Neuronal stem cell (in vitro differentiated cells): ENCODE data around the gene CCDC197.

ENCODE experiments used
- DNase-seq: peaks from one replicate; pipeline ENCODE4 v3.0.0-alpha.2; 2013; ENCODE audit warnings: low spot score
- H2AFZ ChIP-seq: one replicate; pipeline ENCODE4 v1.6.1; 2013; ENCODE audit warnings: mild to moderate bottlenecking, low read length, inconsistent platforms
- H2AK5ac ChIP-seq: 2 replicates; pipeline ENCODE4 v1.6.1; 2013; ENCODE audit warnings: low read depth, mild to moderate bottlenecking, inconsistent platforms, low read length, moderate library complexity, mixed read lengths
- H2BK120ac ChIP-seq: 2 replicates; pipeline ENCODE4 v1.6.1; 2013; ENCODE audit warnings: low read depth, mild to moderate bottlenecking, inconsistent platforms, low read length, moderate library complexity, mixed read lengths
- H2BK12ac ChIP-seq: one replicate; pipeline ENCODE4 v1.6.1; 2013; ENCODE audit warnings: low read length, inconsistent platforms
- H2BK15ac ChIP-seq: 2 replicates; pipeline ENCODE4 v1.6.1; 2013; ENCODE audit warnings: mild to moderate bottlenecking, low read length, inconsistent platforms, mixed read lengths
- H2BK5ac ChIP-seq: one replicate; pipeline ENCODE4 v1.6.1; 2013; ENCODE audit warnings: inconsistent platforms, mild to moderate bottlenecking, low read length, moderate library complexity
- H3K14ac ChIP-seq: one replicate; pipeline ENCODE4 v1.6.1; 2013; ENCODE audit warnings: low read length, inconsistent platforms
- H3K18ac ChIP-seq: 2 replicates; pipeline ENCODE4 v1.6.1; 2013; ENCODE audit warnings: low read length, inconsistent platforms
- H3K23ac ChIP-seq: 2 replicates; pipeline ENCODE4 v1.6.1; 2013; ENCODE audit warnings: low read depth, mild to moderate bottlenecking, mixed read lengths, low read length, inconsistent platforms; ENCODE audit not compliant: poor library complexity
- H3K27ac ChIP-seq: replicated peaks from 3 replicates; pipeline ENCODE4 v1.5.1; 2013; ENCODE audit warnings: low read length, inconsistent platforms
- H3K27me3 ChIP-seq, 3 experiments: 2 replicates each; pipeline ENCODE4 v1.6.1; 2013; ENCODE audit warnings: low read length in 3 of 3, mild to moderate bottlenecking in 2 of 3, inconsistent platforms in 1 of 3, low read depth in 1 of 3, mixed read lengths in 1 of 3, moderate library complexity in 1 of 3; ENCODE audit not compliant: control insufficient read depth in 3 of 3, insufficient read depth in 3 of 3
- H3K36me3 ChIP-seq, 2 donors: replicated peaks in 1 of 2; 2 replicates each; pipeline ENCODE4 v1.6.1; 2013; ENCODE audit warnings: low read length in 2 of 2; ENCODE audit not compliant: control insufficient read depth in 2 of 2, insufficient read depth in 2 of 2
- H3K4ac ChIP-seq: 2 replicates; pipeline ENCODE4 v1.6.1; 2013; ENCODE audit warnings: inconsistent platforms, mild to moderate bottlenecking, low read length, moderate library complexity
- H3K4me1 ChIP-seq, 2 donors: 1 replicate in 1 of 2; 2 replicates in 1 of 2; pipeline ENCODE4 v1.6.1; 2013; ENCODE audit warnings: low read length in 2 of 2, low read depth in 1 of 2; ENCODE audit not compliant: control insufficient read depth in 2 of 2, insufficient read depth in 1 of 2
- H3K4me2 ChIP-seq: one replicate; pipeline ENCODE4 v1.6.1; 2013; ENCODE audit warnings: mild to moderate bottlenecking, low read length, inconsistent platforms; ENCODE audit not compliant: insufficient read depth, poor library complexity, severe bottlenecking
- H3K4me3 ChIP-seq, 2 donors: 2 replicates each; pipeline ENCODE4 v1.5.1; 2013; ENCODE audit warnings: low read length in 2 of 2, mild to moderate bottlenecking in 2 of 2, inconsistent platforms in 1 of 2, moderate library complexity in 1 of 2
- H3K79me1 ChIP-seq: one replicate; pipeline ENCODE4 v1.6.1; 2013; ENCODE audit warnings: low read depth, mild to moderate bottlenecking, inconsistent platforms, low read length, moderate library complexity
- H3K9ac ChIP-seq: one replicate; pipeline ENCODE4 v1.6.1; 2013; ENCODE audit warnings: mild to moderate bottlenecking, low read depth, low read length, inconsistent platforms; ENCODE audit not compliant: poor library complexity
- H3K9me3 ChIP-seq, 2 donors: replicated peaks in 1 of 2; 2 replicates each; pipeline versions ENCODE3 to v1.6.1; 2013; ENCODE audit warnings: low read length in 2 of 2, mild to moderate bottlenecking in 2 of 2, inconsistent platforms in 1 of 2, low read depth in 1 of 2, mixed read lengths in 1 of 2, moderate library complexity in 1 of 2; ENCODE audit not compliant: control insufficient read depth in 2 of 2, insufficient read depth in 1 of 2
- H4K8ac ChIP-seq: one replicate; pipeline ENCODE4 v1.6.1; 2013; ENCODE audit warnings: low read depth, mild to moderate bottlenecking, inconsistent platforms, low read length, moderate library complexity
- H4K91ac ChIP-seq: one replicate; pipeline ENCODE4 v1.6.1; 2013; ENCODE audit warnings: low read length, low read depth, mild to moderate bottlenecking, inconsistent platforms; ENCODE audit not compliant: poor library complexity
- WGBS, 2 donors: extraction: QIAGEN DNeasy Blood & Tissue Kit; methylation state at CpG; one replicate each; pipeline ENCODE4 v1.1.7; 2013; ENCODE audit warnings: missing lambda C conversion rate in 2 of 2, mixed read lengths in 1 of 2; ENCODE audit not compliant: insufficient read length in 2 of 2, insufficient replicate concordance in 1 of 2; ENCODE audit errors: extremely low coverage in 2 of 2; 5-methylcytosine and 5-hydroxymethylcytosine counted together

Gene CCDC197

GRCh38 chr14:94046696-94047250 lies 49.7 kb downstream of the CCDC197 start:
- Histone ChIP-seq H2BK15ac (no peak overlapping the region), H3K27ac (no peak overlapping the region), H4K91ac (no peak overlapping the region), H4K8ac (no peak overlapping the region), H2AFZ (no peak overlapping the region), H3K79me1 (no peaks in the 10 kb centered on the region), H3K27me3 (no peaks in the 10 kb centered on the region), H2AK5ac (no peak overlapping the region), H3K18ac (no peak overlapping the region), H3K4me1 (no peaks in the 10 kb centered on the region), H3K9me3 (no peaks in the 10 kb centered on the region), H2BK12ac (no peak overlapping the region), H2BK120ac (no peak overlapping the region), H3K23ac (no peak overlapping the region), H3K4me3 (no peak overlapping the region), H3K4ac (no peak overlapping the region), H3K14ac (no peak overlapping the region), H3K36me3 (peaks cover 38 to 86% of the 10 kb centered on the region in 2 donors), H3K9ac (no peak overlapping the region), H2BK5ac (no peak overlapping the region), H3K4me2 (no peak overlapping the region)
- WGBS, 2 donors: no CpG with 5 or more reads among the region's 7 CpGs
- DNase-seq: no peak

- no CpG with 5 or more reads among the region's 3 CpGs for WGBS, 2 donors
- no peak overlapping the region for H3K18ac ChIP-seq
- no peak overlapping the region for H3K14ac ChIP-seq
- no peak overlapping the region for H2BK5ac ChIP-seq
- no peak overlapping the region for H2AFZ ChIP-seq
- H3K79me1 ChIP-seq: no peaks in the 10 kb centered on the region
- no peak overlapping the region for H2AK5ac ChIP-seq
- H2BK12ac ChIP-seq: no peak overlapping the region
- H3K4me1 ChIP-seq: no peaks in the 10 kb centered on the region
- no peak overlapping the region for H3K4me3 ChIP-seq
- H3K9me3 ChIP-seq: no peaks in the 10 kb centered on the region
- H3K36me3 ChIP-seq: peaks cover 42 to 94% of the 10 kb centered on the region in 2 donors
- H3K4ac ChIP-seq: no peak overlapping the region
- no peak overlapping the region for H2BK15ac ChIP-seq
- no peak overlapping the region for H4K8ac ChIP-seq
- no peak overlapping the region for H3K23ac ChIP-seq
- no peak overlapping the region for H3K4me2 ChIP-seq
- no peak overlapping the region for H2BK120ac ChIP-seq
- H3K27ac ChIP-seq: no peak overlapping the region
- no peak overlapping the region for H3K9ac ChIP-seq
- no peaks in the 10 kb centered on the region for H3K27me3 ChIP-seq
- no peak for DNase-seq
- H4K91ac ChIP-seq: no peak overlapping the region
These were observed 50.5 kb downstream of the CCDC197 start for GRCh38 chr14:94047581-94047980.

DNA sequence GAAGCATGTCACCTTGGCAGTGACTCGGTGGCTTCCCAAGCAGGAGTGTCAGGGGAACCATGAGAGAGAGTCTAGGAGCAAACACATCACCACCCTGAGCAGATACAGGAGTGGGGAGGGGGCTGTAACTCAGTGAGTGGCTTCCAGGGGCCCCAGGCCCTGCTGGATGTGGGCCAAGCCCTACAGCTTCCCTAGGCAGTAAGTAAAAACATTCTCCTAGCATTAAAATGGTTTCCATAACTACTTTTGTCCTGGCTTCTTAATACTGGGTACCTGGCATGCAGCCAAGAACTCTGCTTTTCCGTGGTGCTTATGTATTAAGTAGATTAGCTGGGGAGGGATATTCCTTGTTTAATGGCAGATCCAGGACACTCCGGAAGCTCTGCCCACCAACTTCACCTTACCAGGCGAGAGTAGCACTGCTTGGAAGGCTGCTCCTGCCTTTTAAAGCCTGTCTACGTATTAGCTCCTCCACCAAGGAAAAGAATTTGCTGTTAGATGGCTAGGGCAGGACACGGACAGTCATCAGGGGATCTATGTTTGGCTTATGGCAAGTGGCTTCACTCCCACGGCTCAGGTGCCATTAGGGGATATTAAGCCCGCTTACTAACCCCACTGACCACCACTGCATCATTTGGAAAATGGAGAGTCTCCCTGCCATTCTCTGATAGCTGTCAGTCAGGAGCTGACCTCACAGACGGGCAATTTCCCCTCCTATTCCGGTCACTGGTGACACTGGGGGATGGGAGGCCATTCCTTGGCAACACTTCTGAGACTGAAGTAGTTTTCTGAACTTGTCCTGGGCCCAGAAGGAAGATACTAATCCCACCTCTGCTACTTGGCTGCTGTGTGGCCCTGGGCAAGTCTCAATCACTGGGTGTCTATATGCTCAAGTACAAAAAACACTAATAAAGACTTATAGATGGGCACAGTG lies 51.9 kb downstream of the CCDC197 start:
- Histone ChIP-seq H3K27ac (no peak overlapping the region), H3K18ac (no peak overlapping the region), H2AFZ (no peak overlapping the region), H4K91ac (no peak overlapping the region), H4K8ac (no peak overlapping the region), H3K4me2 (no peak overlapping the region), H3K36me3 (peaks cover 45 to 98% of the 10 kb centered on the region in 2 donors), H3K4me3 (no peak overlapping the region), H3K4ac (no peak overlapping the region), H3K9me3 (no peaks in the 10 kb centered on the region), H2AK5ac (no peak overlapping the region), H3K9ac (no peak overlapping the region), H3K14ac (no peak overlapping the region), H2BK15ac (no peak overlapping the region), H3K79me1 (no peaks in the 10 kb centered on the region), H2BK120ac (no peak overlapping the region), H2BK12ac (no peak overlapping the region), H3K27me3 (no peaks in the 10 kb centered on the region), H2BK5ac (no peak overlapping the region), H3K23ac (no peak overlapping the region), H3K4me1 (no peaks in the 10 kb centered on the region)
- no CpG with 5 or more reads among the region's 10 CpGs for WGBS, 2 donors
- DNase-seq: no peak

DNA sequence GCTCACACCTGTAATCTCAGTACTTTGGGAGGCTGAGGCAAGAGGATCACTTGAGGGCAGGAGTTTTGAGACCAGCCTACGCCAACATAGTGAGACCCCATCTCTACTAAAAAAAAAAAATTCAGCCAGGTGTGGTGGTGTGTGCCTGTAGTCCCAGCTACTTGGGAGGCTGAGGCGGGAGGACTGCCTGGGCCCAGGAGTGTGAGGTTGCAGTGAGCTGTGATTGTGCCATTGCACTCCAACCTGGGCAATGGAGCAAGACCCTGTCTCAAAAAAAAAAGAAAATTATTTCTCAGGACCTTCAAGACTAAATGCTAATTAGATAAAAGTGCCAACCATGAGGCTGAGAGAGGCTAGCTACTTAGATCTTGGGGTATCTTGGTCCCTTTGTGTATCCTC lies 52.5 kb downstream of the CCDC197 start:
- Histone ChIP-seq H3K9me3 (no peaks in the 10 kb centered on the region), H3K9ac (no peak overlapping the region), H3K27ac (no peak overlapping the region), H3K23ac (no peak overlapping the region), H2AK5ac (no peak overlapping the region), H3K4me1 (no peaks in the 10 kb centered on the region), H2AFZ (no peak overlapping the region), H3K4me2 (no peak overlapping the region), H3K27me3 (no peaks in the 10 kb centered on the region), H3K4ac (no peak overlapping the region), H3K36me3 (peaks cover 48 to 98% of the 10 kb centered on the region in 2 donors), H4K8ac (no peak overlapping the region), H3K14ac (no peak overlapping the region), H3K79me1 (peaks cover 2% of the 10 kb centered on the region), H4K91ac (no peak overlapping the region), H2BK12ac (no peak overlapping the region), H3K18ac (no peak overlapping the region), H2BK15ac (no peak overlapping the region), H3K4me3 (no peak overlapping the region), H2BK120ac (no peak overlapping the region), H2BK5ac (no peak overlapping the region)
- WGBS, 2 donors: no CpG with 5 or more reads among the region's 2 CpGs
- DNase-seq: no peak
